Astrocyte (in vitro differentiated cells and primary cell): Measurements from ENCODE around the gene SLC7A8. TPM values are rescaled to one million over a fixed set of nuclear protein-coding genes. Genes with fewer than 3 reads are reported as not detected.

Experiments used
- DNase-seq: peaks from one replicate; pipeline ENCODE4 v3.0.0-alpha.2; 2010; ENCODE audit warnings: low read depth
- FAIRE-seq: peaks from 2 replicates; lab custom pipeline; 2011; peaks lifted over from hg19 to GRCh38; lab: Jason Lieb, UNC
- H2AFZ ChIP-seq: 2 replicates; pipeline ENCODE4 v1.6.0; 2012; ENCODE audit warnings: low read depth, low read length, inconsistent platforms
- H3K27ac ChIP-seq: 2 replicates; pipeline ENCODE4 v1.5.1; 2011; ENCODE audit warnings: low read depth, low read length, inconsistent platforms
- H3K27me3 ChIP-seq: 2 replicates; pipeline ENCODE4 v1.6.0; 2011; ENCODE audit warnings: low read length, inconsistent platforms; ENCODE audit not compliant: insufficient read depth
- H3K36me3 ChIP-seq: 2 replicates; pipeline ENCODE4 v1.5.1; 2011; ENCODE audit warnings: low read length, inconsistent platforms; ENCODE audit not compliant: insufficient read depth
- H3K4me1 ChIP-seq: 2 replicates; pipeline ENCODE4 v1.5.1; 2011; ENCODE audit warnings: low read length, inconsistent platforms; ENCODE audit not compliant: insufficient read depth
- H3K4me2 ChIP-seq: 2 replicates; pipeline ENCODE4 v1.6.0; 2012; ENCODE audit warnings: low read length, inconsistent platforms
- H3K4me3 ChIP-seq: 2 replicates; pipeline ENCODE4 v1.5.1; 2011; ENCODE audit warnings: low read depth, mild to moderate bottlenecking, low read length, inconsistent platforms; ENCODE audit not compliant: insufficient read depth
- H3K79me2 ChIP-seq: 2 replicates; pipeline ENCODE4 v1.6.0; 2012; ENCODE audit warnings: mild to moderate bottlenecking, low read length, inconsistent platforms; ENCODE audit not compliant: insufficient read depth
- H3K9ac ChIP-seq: 2 replicates; pipeline ENCODE4 v1.6.0; 2012; ENCODE audit warnings: mild to moderate bottlenecking, low read length, inconsistent platforms
- H3K9me3 ChIP-seq: 2 replicates; pipeline ENCODE4 v1.5.1; 2012; ENCODE audit warnings: low read depth, mild to moderate bottlenecking, low read length, inconsistent platforms; ENCODE audit not compliant: insufficient read depth
- H4K20me1 ChIP-seq: 2 replicates; pipeline ENCODE4 v1.6.0; 2012; ENCODE audit warnings: low read length, inconsistent platforms; ENCODE audit not compliant: insufficient read depth
- H3K27ac Mint-ChIP-seq: one replicate; pipeline ENCODE4 v1.8.0; 2021; ENCODE audit warnings: mild to moderate bottlenecking, mixed read lengths; ENCODE audit not compliant: unreplicated experiment
- H3K27me3 Mint-ChIP-seq: one replicate; pipeline ENCODE4 v1.8.0; 2021; ENCODE audit warnings: low read depth, mixed read lengths; ENCODE audit not compliant: unreplicated experiment
- H3K36me3 Mint-ChIP-seq: one replicate; pipeline ENCODE4 v1.8.0; 2021; ENCODE audit warnings: low read depth, mixed read lengths; ENCODE audit not compliant: unreplicated experiment
- H3K4me1 Mint-ChIP-seq: one replicate; pipeline ENCODE4 v1.8.0; 2021; ENCODE audit warnings: low read depth, mixed read lengths; ENCODE audit not compliant: unreplicated experiment
- H3K4me3 Mint-ChIP-seq: one replicate; pipeline ENCODE4 v1.8.0; 2021; ENCODE audit warnings: mild to moderate bottlenecking, moderate library complexity, mixed read lengths; ENCODE audit not compliant: unreplicated experiment
- H3K9me3 Mint-ChIP-seq: one replicate; pipeline ENCODE4 v1.8.0; 2021; ENCODE audit warnings: mild to moderate bottlenecking, mixed read lengths; ENCODE audit not compliant: unreplicated experiment
- CTCF ChIP-seq: IDR thresholded peaks from 2 replicates; pipeline ENCODE4 v1.5.1; 2011; ENCODE audit warnings: low read depth, mild to moderate bottlenecking, inconsistent platforms, low read length, moderate library complexity; ENCODE audit not compliant: insufficient read depth
- EZH2 ChIP-seq: IDR thresholded peaks from 2 replicates; pipeline ENCODE4 v1.6.1; 2012; ENCODE audit warnings: mild to moderate bottlenecking, low read length, inconsistent platforms; ENCODE audit not compliant: insufficient read depth
- total RNA-seq: library from RNA; stranded (reverse); gene quantifications from 2 replicates; pipeline ENCODE4 v1.2.1, GENCODE V29; 2021

The SLC7A8 gene
- total RNA-seq, 1 donor from 2014 or later, result 6.5 TPM

DNA sequence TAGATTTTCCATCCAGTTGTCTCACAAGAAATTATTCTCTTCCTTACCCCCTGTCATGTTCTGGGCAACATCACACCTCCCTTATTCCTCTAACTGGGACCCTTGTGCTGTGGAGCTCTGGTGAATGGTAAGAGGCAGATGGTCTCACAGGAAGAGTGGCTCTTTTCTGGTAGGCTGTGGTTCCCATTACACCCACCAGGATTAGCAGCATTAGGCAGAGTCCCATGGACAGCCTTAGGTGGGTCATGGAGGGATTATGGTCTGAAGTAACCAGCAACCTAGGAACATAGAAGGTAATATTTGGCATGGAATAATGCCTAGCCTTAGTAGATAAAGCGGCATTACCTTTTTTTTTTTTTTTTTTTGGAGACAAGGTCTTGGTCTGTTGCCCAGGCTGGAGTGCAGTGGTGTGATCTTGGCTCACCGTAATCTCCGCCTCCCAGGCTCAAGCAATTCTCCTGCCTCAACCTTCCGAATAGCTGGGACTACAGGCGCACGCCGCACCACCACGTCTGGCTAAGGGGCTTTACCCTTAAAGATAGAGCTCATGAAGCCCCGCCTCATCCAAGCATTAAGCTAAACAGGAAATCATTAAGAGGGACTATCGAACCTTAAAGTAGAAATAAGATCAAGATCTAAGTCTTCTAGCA lies 84.1 kb downstream of the SLC7A8 start:
- peaks cover 42% of the 10 kb centered on the region for H3K79me2 ChIP-seq
- Mint-ChIP-seq H3K27ac (no peak overlapping the region), H3K4me3 (no peak overlapping the region), H3K36me3 (peaks cover 22% of the 10 kb centered on the region), H3K4me1 (peaks cover 12% of the 10 kb centered on the region), H3K27me3 (peaks cover 3% of the 10 kb centered on the region), H3K9me3 (no peaks in the 10 kb centered on the region)
- H3K9me3 ChIP-seq, result no peaks in the 10 kb centered on the region
- H3K9ac ChIP-seq, result no peak overlapping the region
- H4K20me1 ChIP-seq, result peaks cover 50% of the 10 kb centered on the region
- H2AFZ ChIP-seq, result no peak overlapping the region
- no peak for DNase-seq
- no peak overlapping the region for H3K4me3 ChIP-seq
- peaks cover 8% of the 10 kb centered on the region for H3K4me1 ChIP-seq
- H3K36me3 ChIP-seq, result peaks cover 13% of the 10 kb centered on the region
- H3K27me3 ChIP-seq, result no peaks in the 10 kb centered on the region
- no peak for TF ChIP-seq EZH2
- peak; percentile 2 for TF ChIP-seq CTCF
- no peak overlapping the region for H3K27ac ChIP-seq
- no peak overlapping the region for H3K4me2 ChIP-seq
- no peak for FAIRE-seq

DNA sequence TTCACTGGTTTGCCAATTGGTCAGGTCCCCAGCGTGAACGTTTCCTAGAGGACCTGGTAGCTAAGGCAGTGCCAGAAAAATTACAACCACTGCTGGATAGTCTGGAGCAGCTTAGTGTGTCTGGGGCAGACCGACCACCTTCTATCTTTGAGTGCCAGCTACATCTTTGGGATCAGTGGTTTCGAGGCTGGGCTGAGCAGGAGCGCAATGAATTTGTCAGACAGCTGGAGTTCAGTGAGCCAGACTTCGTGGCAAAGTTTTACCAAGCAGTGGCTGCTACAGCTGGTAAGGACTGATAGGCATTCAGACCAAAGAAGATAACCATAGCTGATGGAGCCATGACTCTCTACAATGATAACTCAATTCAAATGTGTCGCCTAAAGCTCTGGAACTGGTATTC lies 85.7 kb downstream of the SLC7A8 start:
- DNase-seq (no peak), FAIRE-seq (no peak)
- no peaks in the 10 kb centered on the region for H3K27me3 Mint-ChIP-seq
- TF ChIP-seq EZH2 (no peak), CTCF (no peak)
- peaks cover 66% of the 10 kb centered on the region for H4K20me1 ChIP-seq
- peaks cover 17% of the 10 kb centered on the region for H3K4me1 ChIP-seq
- no peaks in the 10 kb centered on the region for H3K27me3 ChIP-seq
- peaks cover 18% of the 10 kb centered on the region for H3K36me3 ChIP-seq
- no peak overlapping the region for H3K27ac ChIP-seq
- no peak overlapping the region for H3K27ac Mint-ChIP-seq
- no peak overlapping the region for H2AFZ ChIP-seq
- H3K9me3 Mint-ChIP-seq, result no peaks in the 10 kb centered on the region
- H3K4me2 ChIP-seq, result peak overlapping the region; percentile 89
- H3K9me3 ChIP-seq, result no peaks in the 10 kb centered on the region
- H3K79me2 ChIP-seq, result peaks cover 57% of the 10 kb centered on the region
- peaks cover 18% of the 10 kb centered on the region for H3K36me3 Mint-ChIP-seq
- no peak overlapping the region for H3K9ac ChIP-seq
- no peak overlapping the region for H3K4me3 Mint-ChIP-seq
- H3K4me1 Mint-ChIP-seq, result peaks cover 20% of the 10 kb centered on the region
- no peak overlapping the region for H3K4me3 ChIP-seq
